HG03108 (cell line): ENCODE data around the gene TP73.
A peak's percentile ranks its signal among the peaks of the same experiment; 100 is the strongest.

Experiments used
- ATAC-seq: cut with Tn5 transposase; IDR thresholded peaks from one replicate; pipeline ENCODE4 v1.9.1; 2021; ENCODE audit warnings: moderate library complexity; ENCODE audit not compliant: unreplicated experiment

Gene TP73

GRCh38 chr1:3651026-3651929 is 1.0 kb upstream of the TP73 start:
- ATAC-seq = no peak

GRCh38 chr1:3652548-3653285 is 401 bp downstream of the TP73 start:
- no peak for ATAC-seq

GRCh38 chr1:3653286-3653618 is 936 bp downstream of the TP73 start:
- ATAC-seq = no peak

- ATAC-seq = no peak
Measured at GRCh38 chr1:3654549-3655281, 2.4 kb downstream of the TP73 start.

GRCh38 chr1:3656450-3657095 is 4.3 kb downstream of the TP73 start:
- peak; percentile 53 for ATAC-seq

- ATAC-seq = no peak
Measured at GRCh38 chr1:3657096-3657475, 4.8 kb downstream of the TP73 start.

GRCh38 chr1:3657578-3658230 is 5.4 kb downstream of the TP73 start:
- no peak for ATAC-seq

GRCh38 chr1:3658231-3658615 is 5.9 kb downstream of the TP73 start:
- ATAC-seq = no peak

- no peak for ATAC-seq
Measured at GRCh38 chr1:3659093-3659492, 6.8 kb downstream of the TP73 start.

- ATAC-seq = no peak
Measured at GRCh38 chr1:3660704-3661103, 8.4 kb downstream of the TP73 start.

- no peak for ATAC-seq
Measured at GRCh38 chr1:3661631-3662030, 9.3 kb downstream of the TP73 start.

GRCh38 chr1:3662080-3662671 is 9.9 kb downstream of the TP73 start:
- ATAC-seq = no peak

GRCh38 chr1:3663999-3664699 is 11.8 kb downstream of the TP73 start:
- ATAC-seq = no peak

- ATAC-seq = no peak
Measured at GRCh38 chr1:3664700-3665375, 12.5 kb downstream of the TP73 start.

- ATAC-seq = no peak
Measured at GRCh38 chr1:3668148-3668547, 15.8 kb downstream of the TP73 start.

GRCh38 chr1:3668585-3669300 is 16.4 kb downstream of the TP73 start:
- no peak for ATAC-seq

- ATAC-seq = no peak
Measured at GRCh38 chr1:3669421-3669821, 17.1 kb downstream of the TP73 start.

- ATAC-seq = no peak
Measured at GRCh38 chr1:3669971-3670431, 17.7 kb downstream of the TP73 start.
